H9 (cell line): ENCODE results near the gene PHEX. TPM values are rescaled to one million over a fixed set of nuclear protein-coding genes. Genes with fewer than 3 reads are reported as not detected.

Experiments
- DNase-seq: peaks from one replicate; pipeline ENCODE4 v3.0.0-alpha.2; 2017
- H2AFZ ChIP-seq: one replicate; pipeline ENCODE4 v1.6.1; 2013; ENCODE audit warnings: mild to moderate bottlenecking, low read length, control low read depth, moderate library complexity
- H2AK5ac ChIP-seq: 2 replicates; pipeline ENCODE4 v1.6.1; 2013; ENCODE audit warnings: low read length, control low read depth, mixed read lengths; ENCODE audit not compliant: insufficient read length
- H2BK120ac ChIP-seq: one replicate; pipeline ENCODE4 v1.6.1; 2013; ENCODE audit warnings: low read depth, mild to moderate bottlenecking, low read length, control low read depth, inconsistent platforms; ENCODE audit not compliant: poor library complexity, severe bottlenecking
- H2BK12ac ChIP-seq: 2 replicates; pipeline ENCODE4 v1.6.1; 2013; ENCODE audit warnings: low read length, control low read depth, mixed read lengths, low read depth; ENCODE audit not compliant: insufficient read length
- H2BK15ac ChIP-seq: 2 replicates; pipeline ENCODE4 v1.6.1; 2013; ENCODE audit warnings: low read depth, low read length, control low read depth
- H2BK20ac ChIP-seq: one replicate; pipeline ENCODE4 v1.6.1; 2013; ENCODE audit warnings: low read depth, mild to moderate bottlenecking, low read length, control low read depth, inconsistent platforms; ENCODE audit not compliant: poor library complexity, severe bottlenecking
- H2BK5ac ChIP-seq: 2 replicates; pipeline ENCODE4 v1.6.1; 2013; ENCODE audit warnings: low read length, control low read depth, mixed read lengths; ENCODE audit not compliant: insufficient read length
- H3K14ac ChIP-seq: 2 replicates; pipeline ENCODE4 v1.6.1; 2013; ENCODE audit warnings: low read length, control low read depth; ENCODE audit not compliant: insufficient read depth
- H3K18ac ChIP-seq: 2 replicates; pipeline ENCODE4 v1.6.1; 2013; ENCODE audit warnings: low read depth, mild to moderate bottlenecking, mixed read lengths, low read length, control low read depth; ENCODE audit not compliant: insufficient read length
- H3K23ac ChIP-seq: 2 replicates; pipeline ENCODE4 v1.6.1; 2013; ENCODE audit warnings: low read length, control low read depth, mixed read lengths, low read depth; ENCODE audit not compliant: insufficient read length
- H3K23me2 ChIP-seq: 2 replicates; pipeline ENCODE4 v1.6.1; 2013; ENCODE audit warnings: low read depth, mild to moderate bottlenecking, mixed read lengths, low read length, control low read depth; ENCODE audit not compliant: insufficient read length, poor library complexity, severe bottlenecking
- H3K27ac ChIP-seq: 2 replicates; pipeline ENCODE4 v1.5.1; 2013; ENCODE audit warnings: low read length, control low read depth, mixed read lengths, low read depth; ENCODE audit not compliant: insufficient read length
- H3K27me3 ChIP-seq: 2 replicates; pipeline ENCODE4 v1.6.1; 2013; ENCODE audit warnings: low read length, control low read depth, inconsistent platforms; ENCODE audit not compliant: insufficient read depth
- H3K4ac ChIP-seq: 2 replicates; pipeline ENCODE4 v1.6.1; 2013; ENCODE audit warnings: low read depth, mild to moderate bottlenecking, control low read depth, inconsistent platforms, low read length, moderate library complexity
- H3K4me1 ChIP-seq: 2 replicates; pipeline ENCODE4 v1.6.1; 2013; ENCODE audit warnings: low read length, control low read depth, inconsistent platforms; ENCODE audit not compliant: insufficient read depth
- H3K4me2 ChIP-seq: 2 replicates; pipeline ENCODE4 v1.6.1; 2013; ENCODE audit warnings: low read length, control low read depth, mixed read lengths; ENCODE audit not compliant: insufficient read length, insufficient read depth
- H3K56ac ChIP-seq: 2 replicates; pipeline ENCODE4 v1.6.1; 2013; ENCODE audit warnings: low read depth, mild to moderate bottlenecking, mixed read lengths, low read length, control low read depth; ENCODE audit not compliant: insufficient read length
- H3K79me1 ChIP-seq: 2 replicates; pipeline ENCODE4 v1.6.1; 2013; ENCODE audit warnings: low read depth, mild to moderate bottlenecking, moderate library complexity, low read length, control low read depth, inconsistent platforms; ENCODE audit not compliant: insufficient read depth, poor library complexity, severe bottlenecking
- H3K79me2 ChIP-seq: 2 replicates; pipeline ENCODE4 v1.6.1; 2013; ENCODE audit warnings: low read length, control low read depth, inconsistent platforms; ENCODE audit not compliant: insufficient read depth
- H3K9ac ChIP-seq: 2 replicates; pipeline ENCODE4 v1.6.1; 2013; ENCODE audit warnings: low read length, control low read depth, mixed read lengths; ENCODE audit not compliant: insufficient read length; ENCODE audit errors: extremely low read depth
- H3K9me3 ChIP-seq: one replicate; pipeline ENCODE4 v1.6.1; 2013; ENCODE audit warnings: low read depth, low read length, inconsistent platforms; ENCODE audit not compliant: control insufficient read depth
- H3T11ph ChIP-seq: one replicate; pipeline ENCODE4 v1.6.1; 2013; ENCODE audit warnings: mild to moderate bottlenecking, low read length, control low read depth, inconsistent platforms
- H4K20me1 ChIP-seq: one replicate; pipeline ENCODE4 v1.6.1; 2013; ENCODE audit not compliant: control insufficient read depth, insufficient read length, insufficient read depth
- H4K5ac ChIP-seq: 2 replicates; pipeline ENCODE4 v1.6.1; 2013; ENCODE audit warnings: low read depth, mild to moderate bottlenecking, mixed read lengths, low read length, control low read depth; ENCODE audit not compliant: insufficient read length
- H4K8ac ChIP-seq: replicated peaks from 2 replicates; pipeline ENCODE4 v1.6.1; 2013; ENCODE audit warnings: low read length, control low read depth, mixed read lengths, low read depth; ENCODE audit not compliant: insufficient read length
- H4K91ac ChIP-seq: 2 replicates; pipeline ENCODE4 v1.6.1; 2013; ENCODE audit warnings: low read depth, mild to moderate bottlenecking, moderate library complexity, mixed read lengths, low read length, control low read depth; ENCODE audit not compliant: insufficient read length
- H3K27ac Mint-ChIP-seq, 3 experiments: 2 replicates in 2 of 3; 3 replicates in 1 of 3; pipeline ENCODE4 v1.8.0; 2020 to 2021; ENCODE audit warnings: mixed read lengths in 3 of 3, mild to moderate bottlenecking in 1 of 3, moderate library complexity in 1 of 3
- H3K27me3 Mint-ChIP-seq: 2 replicates; pipeline ENCODE4 v1.8.0; 2021; ENCODE audit warnings: low read depth, mild to moderate bottlenecking, moderate library complexity, mixed read lengths
- H3K36me3 Mint-ChIP-seq, 3 experiments: 2 replicates in 2 of 3; 3 replicates in 1 of 3; pipeline ENCODE4 v1.8.0; 2020 to 2021; ENCODE audit warnings: low read depth in 3 of 3, mixed read lengths in 3 of 3; ENCODE audit not compliant: insufficient read depth in 1 of 3
- H3K4me1 Mint-ChIP-seq, 2 experiments: 2 replicates each; pipeline ENCODE4 v1.8.0; 2020; ENCODE audit warnings: mixed read lengths in 2 of 2
- H3K4me3 Mint-ChIP-seq, 2 experiments: 2 replicates in 1 of 2; 3 replicates in 1 of 2; pipeline ENCODE4 v1.8.0; 2020 to 2021; ENCODE audit warnings: mild to moderate bottlenecking in 2 of 2, mixed read lengths in 2 of 2, moderate library complexity in 1 of 2
- H3K9me3 Mint-ChIP-seq, 2 experiments: 2 replicates in 1 of 2; 3 replicates in 1 of 2; pipeline ENCODE4 v1.8.0; 2020; ENCODE audit warnings: mild to moderate bottlenecking in 2 of 2, mixed read lengths in 2 of 2, moderate library complexity in 1 of 2
- WGBS: extraction: QIAGEN DNeasy Blood & Tissue Kit; methylation state at CpG from one replicate; pipeline ENCODE4 v1.1.7; 2013; ENCODE audit warnings: missing lambda C conversion rate, low lambda C conversion rate, mixed read lengths; ENCODE audit not compliant: insufficient read length; ENCODE audit errors: extremely low coverage; 5-methylcytosine and 5-hydroxymethylcytosine counted together
- total RNA-seq: library from RNA; stranded (reverse); gene quantifications from 2 replicates; pipeline ENCODE4 v1.2.1, GENCODE V29; 2021
- TF ChIP-seq, protein P1 (sequence below): fragments of 200-600 bp; sonication (generic); conservative IDR thresholded peaks from 3 replicates; pipeline ENCODE4 v1.8.0; 2021; ENCODE audit warnings: antibody characterized with exemption, mild to moderate bottlenecking

The PHEX gene
- total RNA-seq, 1 experiment from 2014 or later: 0.11 TPM

DNA sequence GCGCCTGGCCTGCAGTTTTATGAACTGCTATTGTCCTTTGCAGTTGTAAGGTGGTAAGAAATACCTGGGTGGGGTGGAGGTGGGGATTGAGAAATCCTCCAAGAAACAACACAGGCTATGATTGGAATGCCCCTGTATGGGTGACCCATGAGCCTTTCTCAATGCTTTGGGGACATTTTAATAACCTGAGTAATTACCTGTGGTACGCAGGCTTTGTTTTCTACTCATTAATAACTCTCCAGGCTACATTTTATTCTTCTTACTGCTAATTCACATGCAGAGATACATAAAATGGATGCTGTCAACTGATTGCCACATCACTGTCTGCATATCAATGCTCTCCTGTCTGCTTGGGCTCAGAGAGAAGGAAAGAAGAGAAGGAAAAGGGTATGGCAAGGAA is 41.8 kb downstream of the PHEX start:
- H2BK20ac ChIP-seq: no peak overlapping the region
- no peak overlapping the region for H3K4me2 ChIP-seq
- TF ChIP-seq, protein P1, sequence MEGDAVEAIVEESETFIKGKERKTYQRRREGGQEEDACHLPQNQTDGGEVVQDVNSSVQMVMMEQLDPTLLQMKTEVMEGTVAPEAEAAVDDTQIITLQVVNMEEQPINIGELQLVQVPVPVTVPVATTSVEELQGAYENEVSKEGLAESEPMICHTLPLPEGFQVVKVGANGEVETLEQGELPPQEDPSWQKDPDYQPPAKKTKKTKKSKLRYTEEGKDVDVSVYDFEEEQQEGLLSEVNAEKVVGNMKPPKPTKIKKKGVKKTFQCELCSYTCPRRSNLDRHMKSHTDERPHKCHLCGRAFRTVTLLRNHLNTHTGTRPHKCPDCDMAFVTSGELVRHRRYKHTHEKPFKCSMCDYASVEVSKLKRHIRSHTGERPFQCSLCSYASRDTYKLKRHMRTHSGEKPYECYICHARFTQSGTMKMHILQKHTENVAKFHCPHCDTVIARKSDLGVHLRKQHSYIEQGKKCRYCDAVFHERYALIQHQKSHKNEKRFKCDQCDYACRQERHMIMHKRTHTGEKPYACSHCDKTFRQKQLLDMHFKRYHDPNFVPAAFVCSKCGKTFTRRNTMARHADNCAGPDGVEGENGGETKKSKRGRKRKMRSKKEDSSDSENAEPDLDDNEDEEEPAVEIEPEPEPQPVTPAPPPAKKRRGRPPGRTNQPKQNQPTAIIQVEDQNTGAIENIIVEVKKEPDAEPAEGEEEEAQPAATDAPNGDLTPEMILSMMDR: no peak
- no peak overlapping the region for H2BK12ac ChIP-seq
- H2BK120ac ChIP-seq: no peak overlapping the region
- H4K20me1 ChIP-seq: no peaks in the 10 kb centered on the region
- no peak overlapping the region for H2BK15ac ChIP-seq
- H3K14ac ChIP-seq: no peak overlapping the region
- no peak overlapping the region for H2AFZ ChIP-seq
- H3K23me2 ChIP-seq: no peaks in the 10 kb centered on the region
- no peak overlapping the region for H3T11ph ChIP-seq
- no peak overlapping the region for H3K23ac ChIP-seq
- no peak overlapping the region for H3K18ac ChIP-seq
- no peak for DNase-seq
- Mint-ChIP-seq H3K4me3 (no peak overlapping the region), H3K27ac (peak overlapping the region; percentile 37 to 90 (median 56); a peak in 4 of 7 replicates), H3K36me3 (no peaks in the 10 kb centered on the region; a peak in 1 of 7 replicates), H3K27me3 (no peaks in the 10 kb centered on the region), H3K9me3 (peaks cover 0 to 23% of the 10 kb centered on the region in 2 experiments; a peak in 3 of 5 replicates), H3K4me1 (peaks cover 18 to 23% of the 10 kb centered on the region in 2 experiments)
- no peak overlapping the region for H2BK5ac ChIP-seq
- H3K9ac ChIP-seq: no peak overlapping the region
- H3K56ac ChIP-seq: no peak overlapping the region
- H4K91ac ChIP-seq: no peak overlapping the region
- H3K9me3 ChIP-seq: no peaks in the 10 kb centered on the region
- no peaks in the 10 kb centered on the region for H3K27me3 ChIP-seq
- H4K5ac ChIP-seq: no peak overlapping the region
- H4K8ac ChIP-seq: no peak overlapping the region
- no CpG with 5 or more reads among the region's 2 CpGs for WGBS
- no peaks in the 10 kb centered on the region for H3K79me1 ChIP-seq
- H3K4me1 ChIP-seq: peaks cover 2% of the 10 kb centered on the region
- no peaks in the 10 kb centered on the region for H3K79me2 ChIP-seq
- H2AK5ac ChIP-seq: no peak overlapping the region
- H3K27ac ChIP-seq: no peak overlapping the region
- H3K4ac ChIP-seq: no peak overlapping the region
